SK-N-MC (cell line): Measurements from ENCODE around the gene RAB10.

Experiments used
- EZH2 ChIP-seq: fragments of 200-600 bp; sonication (generic); IDR thresholded peaks from one replicate; pipeline ENCODE4 v1.6.1; 2017; ENCODE audit warnings: antibody characterized with exemption
- POLR2AphosphoS5 ChIP-seq: IDR thresholded peaks from 2 replicates; pipeline ENCODE4 v1.6.1; 2012; ENCODE audit warnings: mild to moderate bottlenecking, low read depth, low read length, borderline replicate concordance

DNA sequence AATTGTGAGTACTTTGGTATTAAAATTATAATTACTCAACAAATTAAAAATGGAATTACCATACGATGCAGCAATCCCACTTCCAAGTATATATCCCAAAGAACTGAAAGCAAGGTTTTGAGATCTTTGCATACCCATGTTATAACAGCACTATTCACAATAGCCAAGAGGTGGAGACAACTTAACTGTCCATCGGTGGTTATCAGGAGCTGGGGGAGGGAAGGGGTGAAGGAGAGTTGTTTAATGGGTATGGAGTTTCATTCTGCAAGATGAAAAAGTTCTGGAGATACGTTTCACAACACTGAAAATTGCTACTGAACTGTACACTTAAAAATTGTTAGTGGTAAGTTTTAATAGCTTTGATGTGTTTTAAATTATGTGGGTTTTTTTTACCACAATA, 25.7 kb downstream of the RAB10 start:
- TF ChIP-seq EZH2 (no peak), POLR2AphosphoS5 (no peak)
